H1 (cell line): ENCODE data around the gene TTF1. TPM values are rescaled to one million over a fixed set of nuclear protein-coding genes. Genes with fewer than 3 reads are reported as not detected.

Experiments
- ASH2L ChIP-seq: fragments of 200-600, 300-600 bp; sonication (generic); IDR thresholded peaks from one replicate; pipeline ENCODE4 v1.7.1; 2017; ENCODE audit warnings: low read length
- BACH1 ChIP-seq: IDR thresholded peaks from 2 replicates; pipeline ENCODE4 v1.6.1; 2012; ENCODE audit warnings: low read length, improper control_type of control experiment
- CBX8 ChIP-seq: fragments of 300-800, 300-1000 bp; sonication (generic); IDR thresholded peaks from 2 replicates; pipeline ENCODE4 v1.7.1; 2016; ENCODE audit warnings: low read depth, low read length, borderline replicate concordance
- CHD1 ChIP-seq: IDR thresholded peaks from 2 replicates; pipeline ENCODE4 v1.6.1; 2012; ENCODE audit warnings: low read depth, low read length, improper control_type of control experiment
- CTBP2 ChIP-seq: IDR thresholded peaks from 2 replicates; pipeline ENCODE4 v1.7.0; 2011; ENCODE audit warnings: borderline replicate concordance, mild to moderate bottlenecking, moderate library complexity, mixed read lengths, low read length; ENCODE audit not compliant: insufficient read depth, insufficient read length
- polyA plus RNA-seq, 7 experiments: library from polyadenylated mRNA; depleted of rRNA in 3 of 7; stranded (reverse) in 5 of 7; unstranded in 2 of 7; fragments of >200 nt in 5 of 7; fragments of 200-250 nt in 2 of 7; gene quantifications; 1 replicate in 5 of 7; 2 replicates in 1 of 7; 4 replicates in 1 of 7; pipeline versions ENCODE4 v1.2.1 to v1.2.3, GENCODE V29; 2011 to 2013; ENCODE audit warnings: missing spikeins in 2 of 7, mixed read lengths in 2 of 7
- total RNA-seq: library from RNA; stranded (reverse); fragmentation: NEBNext Ultra II Directional; extraction: Animal tissue kit (Norgen Biotek cat#: 25700); gene quantifications from 2 replicates; pipeline ENCODE4 v1.2.1, GENCODE V29; 2021
- TF ChIP-seq, protein P1 (sequence below): IDR thresholded peaks from 2 replicates; pipeline ENCODE4 v1.6.1; 2012; ENCODE audit warnings: low read length, inconsistent platforms

The TTF1 gene
- total and polyA plus RNA-seq, 2 of the 8 experiments (the other 6 are each of a cell fraction or from before 2014, with no cell fraction given) = 7.8 to 22.2 TPM

- no peak for TF ChIP-seq BACH1
- no peak for TF ChIP-seq ASH2L
- no peak for TF ChIP-seq CTBP2
- TF ChIP-seq CHD1 = no peak
- TF ChIP-seq, protein P1, sequence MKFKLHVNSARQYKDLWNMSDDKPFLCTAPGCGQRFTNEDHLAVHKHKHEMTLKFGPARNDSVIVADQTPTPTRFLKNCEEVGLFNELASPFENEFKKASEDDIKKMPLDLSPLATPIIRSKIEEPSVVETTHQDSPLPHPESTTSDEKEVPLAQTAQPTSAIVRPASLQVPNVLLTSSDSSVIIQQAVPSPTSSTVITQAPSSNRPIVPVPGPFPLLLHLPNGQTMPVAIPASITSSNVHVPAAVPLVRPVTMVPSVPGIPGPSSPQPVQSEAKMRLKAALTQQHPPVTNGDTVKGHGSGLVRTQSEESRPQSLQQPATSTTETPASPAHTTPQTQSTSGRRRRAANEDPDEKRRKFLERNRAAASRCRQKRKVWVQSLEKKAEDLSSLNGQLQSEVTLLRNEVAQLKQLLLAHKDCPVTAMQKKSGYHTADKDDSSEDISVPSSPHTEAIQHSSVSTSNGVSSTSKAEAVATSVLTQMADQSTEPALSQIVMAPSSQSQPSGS = no peak
- TF ChIP-seq CBX8 = no peak
Observed at GRCh38 chr9:132381966-132382541, 24.6 kb downstream of the TTF1 start (continued).
